Ovary (tissue), 3 donors: ENCODE measurements around the gene MYOM1.

Experiments
- POLR2A ChIP-seq: fragments of 450-650 bp; IDR thresholded peaks from one replicate; pipeline ENCODE4 v1.6.1; 2017; ENCODE audit warnings: antibody characterized with exemption, mild to moderate bottlenecking, moderate library complexity
- TF ChIP-seq, protein P1 (sequence below), 3 donors: fragments of 450-650 bp in 2 of 3; fragments of 200-600 bp in 1 of 3; IDR thresholded peaks; one replicate each; pipeline versions ENCODE4 v1.5.1 to v1.8.0; 2016 to 2022; ENCODE audit warnings: antibody characterized with exemption in 3 of 3, mild to moderate bottlenecking in 1 of 3
- donor health status: DM: no; HTN: no; CAD: no.

DNA sequence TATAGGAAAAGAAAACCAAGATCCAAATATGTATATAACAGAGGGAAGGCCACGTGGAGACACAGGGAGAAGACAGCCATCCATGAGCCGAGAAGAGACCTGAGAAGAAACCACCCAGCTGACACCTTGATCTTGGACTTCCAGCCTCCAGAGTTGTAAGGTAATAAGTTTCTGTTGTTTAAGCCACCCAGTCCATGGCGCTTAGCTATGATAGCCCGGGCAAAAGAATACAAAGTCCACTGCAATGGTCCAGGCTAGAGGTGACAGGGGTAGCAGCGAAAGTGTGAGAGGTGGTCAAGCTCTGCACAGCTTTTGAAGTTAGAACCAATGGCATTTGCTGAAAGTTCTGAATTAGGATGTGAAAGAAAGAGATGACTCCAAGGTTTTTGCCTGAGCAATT, 2.8 kb downstream of the MYOM1 start:
- TF ChIP-seq, protein P1, sequence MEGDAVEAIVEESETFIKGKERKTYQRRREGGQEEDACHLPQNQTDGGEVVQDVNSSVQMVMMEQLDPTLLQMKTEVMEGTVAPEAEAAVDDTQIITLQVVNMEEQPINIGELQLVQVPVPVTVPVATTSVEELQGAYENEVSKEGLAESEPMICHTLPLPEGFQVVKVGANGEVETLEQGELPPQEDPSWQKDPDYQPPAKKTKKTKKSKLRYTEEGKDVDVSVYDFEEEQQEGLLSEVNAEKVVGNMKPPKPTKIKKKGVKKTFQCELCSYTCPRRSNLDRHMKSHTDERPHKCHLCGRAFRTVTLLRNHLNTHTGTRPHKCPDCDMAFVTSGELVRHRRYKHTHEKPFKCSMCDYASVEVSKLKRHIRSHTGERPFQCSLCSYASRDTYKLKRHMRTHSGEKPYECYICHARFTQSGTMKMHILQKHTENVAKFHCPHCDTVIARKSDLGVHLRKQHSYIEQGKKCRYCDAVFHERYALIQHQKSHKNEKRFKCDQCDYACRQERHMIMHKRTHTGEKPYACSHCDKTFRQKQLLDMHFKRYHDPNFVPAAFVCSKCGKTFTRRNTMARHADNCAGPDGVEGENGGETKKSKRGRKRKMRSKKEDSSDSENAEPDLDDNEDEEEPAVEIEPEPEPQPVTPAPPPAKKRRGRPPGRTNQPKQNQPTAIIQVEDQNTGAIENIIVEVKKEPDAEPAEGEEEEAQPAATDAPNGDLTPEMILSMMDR (IDR thresholded peaks at IDR 0.05): no peak
- TF ChIP-seq POLR2A: no peak
